Lower leg skin (tissue), 4 donors: Measurements from ENCODE around the gene NOS3. TPM values are rescaled to one million over a fixed set of nuclear protein-coding genes. Genes with fewer than 3 reads are reported as not detected.

Experiments used
- DNase-seq, 2 donors: peaks; one replicate each; pipeline ENCODE4 v3.0.0-alpha.2; 2019; ENCODE audit warnings: low spot score in 2 of 2
- H3K4me3 ChIP-seq: fragments of 200-600 bp; sonication (generic); 2 replicates; pipeline ENCODE4 v1.5.1; 2017; ENCODE audit warnings: mild to moderate bottlenecking, low read depth; ENCODE audit not compliant: poor library complexity, severe bottlenecking
- POLR2A ChIP-seq, 2 donors: fragments of 450-650 bp; IDR thresholded peaks; one replicate each; pipeline ENCODE4 v1.6.1; 2016 to 2017; ENCODE audit warnings: antibody characterized with exemption in 2 of 2, mild to moderate bottlenecking in 1 of 2, moderate library complexity in 1 of 2
- WGBS, 2 donors: methylation state at CpG; one replicate each; pipeline ENCODE4 v1.1.5; 2018; 5-methylcytosine and 5-hydroxymethylcytosine counted together
- intact Hi-C: fragments of 100-400 bp; cut with DNase I; formaldehyde crosslinking; loops from one replicate; pipeline ENCODE4 v1.15.0; 2023; ENCODE audit warnings: low total_unique reads
- total RNA-seq, 4 donors: library from RNA; depleted of rRNA; stranded (reverse); fragments of >200 nt; gene quantifications; one replicate each; pipeline ENCODE4 v1.1.0, GENCODE V29; 2016
- TF ChIP-seq, protein P1 (sequence below), 3 donors: fragments of 450-650 bp; IDR thresholded peaks; one replicate each; pipeline ENCODE4 v1.5.1; 2016; ENCODE audit warnings: antibody characterized with exemption in 3 of 3, mild to moderate bottlenecking in 3 of 3, moderate library complexity in 2 of 3

Gene NOS3
- total RNA-seq, 4 donors from 2014 or later = 4.0 to 8.9 (median 5.8) TPM

DNA sequence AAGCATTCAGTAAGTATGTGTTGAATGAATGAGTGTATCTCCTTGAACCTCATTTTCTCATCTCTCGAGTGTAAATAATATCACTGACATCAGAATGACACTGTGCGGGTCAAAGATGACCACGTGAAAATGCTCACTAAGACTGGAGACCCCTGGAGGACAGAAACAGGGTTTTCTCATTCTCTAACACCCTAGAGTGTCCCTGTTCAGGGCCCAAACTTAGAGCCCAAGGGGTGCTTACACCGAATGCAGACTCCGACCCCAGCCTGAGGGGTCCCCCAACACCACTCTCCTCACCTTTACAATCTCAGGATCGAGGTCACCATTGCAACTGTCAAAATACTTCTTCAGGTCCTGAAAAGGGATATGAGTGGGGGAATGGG, 65.5 kb downstream of the NOS3 start:
- TF ChIP-seq, protein P1, sequence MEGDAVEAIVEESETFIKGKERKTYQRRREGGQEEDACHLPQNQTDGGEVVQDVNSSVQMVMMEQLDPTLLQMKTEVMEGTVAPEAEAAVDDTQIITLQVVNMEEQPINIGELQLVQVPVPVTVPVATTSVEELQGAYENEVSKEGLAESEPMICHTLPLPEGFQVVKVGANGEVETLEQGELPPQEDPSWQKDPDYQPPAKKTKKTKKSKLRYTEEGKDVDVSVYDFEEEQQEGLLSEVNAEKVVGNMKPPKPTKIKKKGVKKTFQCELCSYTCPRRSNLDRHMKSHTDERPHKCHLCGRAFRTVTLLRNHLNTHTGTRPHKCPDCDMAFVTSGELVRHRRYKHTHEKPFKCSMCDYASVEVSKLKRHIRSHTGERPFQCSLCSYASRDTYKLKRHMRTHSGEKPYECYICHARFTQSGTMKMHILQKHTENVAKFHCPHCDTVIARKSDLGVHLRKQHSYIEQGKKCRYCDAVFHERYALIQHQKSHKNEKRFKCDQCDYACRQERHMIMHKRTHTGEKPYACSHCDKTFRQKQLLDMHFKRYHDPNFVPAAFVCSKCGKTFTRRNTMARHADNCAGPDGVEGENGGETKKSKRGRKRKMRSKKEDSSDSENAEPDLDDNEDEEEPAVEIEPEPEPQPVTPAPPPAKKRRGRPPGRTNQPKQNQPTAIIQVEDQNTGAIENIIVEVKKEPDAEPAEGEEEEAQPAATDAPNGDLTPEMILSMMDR (IDR thresholded peaks at IDR 0.05) = no peak
- TF ChIP-seq POLR2A (IDR thresholded peaks at IDR 0.05) = no peak
- DNase-seq = no peak
- H3K4me3 ChIP-seq = no peak overlapping the region
- 83 to 90% methylated on average over 6 of the region's 6 CpGs for WGBS, 2 donors
- intact Hi-C loops = no loop called here

DNA sequence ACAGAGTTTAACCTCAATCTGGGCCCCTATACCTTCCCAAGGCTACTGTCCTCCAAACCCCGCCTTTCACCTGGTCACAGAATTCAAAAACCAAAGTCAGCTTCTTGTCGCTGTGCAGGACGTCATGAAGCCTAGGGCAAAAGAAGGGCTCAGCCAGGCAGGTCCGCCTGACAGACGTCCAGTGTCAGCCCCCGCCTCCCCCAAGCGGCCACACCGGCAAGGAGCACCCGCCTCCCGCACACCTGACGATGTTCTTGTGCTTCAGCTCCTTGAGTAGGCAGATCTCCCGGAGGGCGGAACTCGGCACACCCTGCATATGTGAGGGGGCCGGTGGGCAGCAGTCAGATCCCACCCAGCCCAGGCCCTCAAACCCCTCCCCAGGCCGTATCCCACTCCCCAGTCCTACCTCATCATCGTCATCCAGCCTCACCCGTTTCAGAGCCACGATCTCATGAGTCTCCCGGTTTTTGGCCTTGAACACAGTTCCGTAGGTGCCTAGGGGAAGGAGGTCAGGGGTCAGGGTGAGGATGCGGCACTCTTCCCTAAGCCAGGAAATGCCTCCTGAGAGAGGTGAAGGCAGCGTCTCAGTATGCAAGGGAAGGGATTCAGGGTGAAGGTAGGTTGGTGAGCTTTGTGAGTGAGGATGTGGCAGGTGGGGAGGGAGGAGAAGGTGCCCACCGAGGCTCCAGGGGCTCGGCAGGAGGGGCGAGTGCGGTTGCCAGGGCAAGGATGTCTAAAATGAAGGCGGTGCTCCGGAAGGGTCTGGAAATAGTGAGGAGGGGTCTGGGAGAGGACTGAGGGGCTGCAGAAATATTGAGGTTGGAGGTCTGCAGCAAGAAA, 66.1 kb downstream of the NOS3 start:
- intact Hi-C loops = no loop called here
- TF ChIP-seq POLR2A (IDR thresholded peaks at IDR 0.05) = no peak
- TF ChIP-seq, protein P1 (IDR thresholded peaks at IDR 0.05) = no peak
- peak overlapping the region; percentile 37 for H3K4me3 ChIP-seq
- DNase-seq = peak in 1 of 2 donors; percentile 35
- WGBS, 2 donors = 36 to 41% methylated on average over 26 to 29 of the region's 29 CpGs

DNA sequence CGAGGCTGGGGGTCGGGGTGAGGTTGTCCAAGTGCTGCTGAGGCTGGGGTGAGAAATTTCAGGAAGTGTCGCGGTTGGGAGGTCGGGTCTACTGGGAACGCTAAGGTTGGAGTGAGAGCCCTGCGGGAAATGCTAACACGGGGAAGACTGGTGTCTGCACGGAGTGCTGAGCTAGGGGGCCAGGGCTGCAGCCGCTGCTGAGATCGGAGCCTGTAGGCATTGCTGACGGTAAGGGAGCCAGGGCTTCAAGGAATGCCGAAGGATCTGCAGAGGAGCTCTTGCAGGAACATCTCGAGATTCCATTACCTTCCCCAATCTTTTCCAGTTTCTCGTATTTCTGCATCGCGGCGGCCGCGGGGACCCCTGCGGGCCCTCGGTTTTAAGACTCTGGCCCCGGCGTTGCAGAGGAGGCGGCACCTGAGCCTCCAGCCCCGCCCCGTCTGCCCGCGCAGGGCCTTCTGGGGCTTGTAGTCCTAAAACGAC, 66.7 kb downstream of the NOS3 start, which contains the start of gene CDK5:
TSS of gene CDK5 (minus strand) at position 392 of the 483 bp plus-strand sequence. CDS start at position 343, 49 bp downstream.
- 1 to 2% methylated on average over 30 of the region's 30 CpGs for WGBS, 2 donors
- TF ChIP-seq, protein P1 (IDR thresholded peaks at IDR 0.05) = no peak
- TF ChIP-seq POLR2A (IDR thresholded peaks at IDR 0.05) = no peak
- intact Hi-C loops = no loop called here

DNA sequence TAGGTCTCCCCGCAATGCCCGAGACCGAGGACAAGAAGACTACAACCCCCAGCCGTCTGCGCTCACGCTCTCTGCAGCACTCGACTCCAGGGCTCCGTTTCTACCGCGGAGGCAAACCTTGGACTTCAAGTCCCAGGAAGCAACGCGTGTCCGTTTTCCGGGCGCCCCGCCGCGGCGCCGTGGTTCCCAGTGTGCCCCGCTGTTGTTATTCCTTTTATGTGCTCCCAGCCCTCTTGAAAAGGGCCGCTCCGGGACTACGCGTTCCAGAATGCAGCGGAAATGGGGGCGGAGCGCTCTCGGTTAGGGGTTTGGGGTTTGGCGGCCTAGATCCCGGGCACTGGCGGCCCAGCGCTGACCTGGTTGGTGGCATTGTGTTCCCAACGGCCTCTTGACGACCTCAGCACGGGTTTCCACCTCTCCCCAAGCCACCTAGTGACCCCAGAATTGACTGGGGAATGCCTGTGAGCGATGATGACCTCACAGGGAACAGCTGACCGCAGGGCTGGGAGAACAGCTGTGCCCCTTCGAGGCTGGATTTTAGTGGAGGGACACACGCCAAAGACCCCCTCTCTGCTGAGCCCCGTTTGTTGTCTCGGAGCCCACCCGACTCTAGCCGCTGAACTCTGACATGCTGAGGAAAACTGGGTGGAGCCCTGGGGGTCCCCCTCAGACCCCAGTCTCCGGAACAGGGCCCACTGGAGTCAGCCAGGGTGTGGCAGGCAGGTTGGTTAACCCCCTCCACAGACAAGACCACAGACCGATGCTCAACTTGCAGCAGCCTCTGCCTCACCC, 67.4 kb downstream of the NOS3 start:
- WGBS, 2 donors = 0 to 1% methylated on average over 31 to 46 of the region's 46 CpGs
- H3K4me3 ChIP-seq = peak overlapping the region; percentile 26
- TF ChIP-seq POLR2A (IDR thresholded peaks at IDR 0.05) = no peak
- TF ChIP-seq, protein P1 (IDR thresholded peaks at IDR 0.05) = no peak
- DNase-seq = peak; percentile 99 to 100
- intact Hi-C loops = no loop called here

More for the DNA sequence above, 66.7 kb downstream of the NOS3 start, which contains the start of gene CDK5:
- DNase-seq = no peak
- H3K4me3 ChIP-seq = peak within 1 kb of the TSS; percentile 37

GRCh38 chr7:151058781-151059366, 68.1 kb downstream of the NOS3 start:
- H3K4me3 ChIP-seq = peak overlapping the region; percentile 68
- WGBS, 2 donors = 2 to 3% methylated on average over 18 of the region's 18 CpGs
- intact Hi-C loops = no loop called here
- TF ChIP-seq, protein P1 (IDR thresholded peaks at IDR 0.05) = no peak
- TF ChIP-seq POLR2A (IDR thresholded peaks at IDR 0.05) = no peak
- DNase-seq = no peak
